Motor neuron (in vitro differentiated cells): Measurements from ENCODE around the gene PSG1. TPM values are rescaled to one million over a fixed set of nuclear protein-coding genes. Genes with fewer than 3 reads are reported as not detected.
"Not testable (repeated sequence)": the region's sequence is repeated elsewhere in the genome, so short reads cannot be mapped to it uniquely, and the experiment has no call there.

Experiments used
- ATAC-seq, 8 experiments: fragments of 200-7000 bp; cut with Tn5 transposase; replicated peaks in 6 of 8; 2 replicates each; pipeline ENCODE4 v1.8.0; 2021; ENCODE audit warnings: mild to moderate bottlenecking in 8 of 8, moderate library complexity in 8 of 8
- H3K27ac ChIP-seq, 2 donors: fragments of 250-450 bp; sonication (Bioruptor Pico); 2 replicates each; pipeline ENCODE4 v1.9.0; 2021; ENCODE audit warnings: antibody characterized with exemption in 2 of 2, mild to moderate bottlenecking in 2 of 2, moderate library complexity in 1 of 2
- H3K4me1 ChIP-seq, 2 donors: fragments of 250-450 bp; sonication (Bioruptor Pico); replicated peaks in 1 of 2; 2 replicates each; pipeline ENCODE4 v1.6.1; 2021; ENCODE audit warnings: antibody characterized with exemption in 2 of 2, mild to moderate bottlenecking in 2 of 2, moderate library complexity in 1 of 2
- H3K4me3 ChIP-seq, 5 donors: fragments of 250-450 bp; sonication (Bioruptor Pico); 2 replicates each; pipeline ENCODE4 v1.9.0; 2021; ENCODE audit warnings: antibody characterized with exemption in 5 of 5, mild to moderate bottlenecking in 5 of 5, moderate library complexity in 4 of 5
- WGBS, 10 experiments: fragments of 450-650 bp; shearing (Covaris generic); methylation state at CpG; one replicate each; pipeline ENCODE4 v1.0.0; 2022; 5-methylcytosine and 5-hydroxymethylcytosine counted together
- in situ Hi-C, 9 experiments: fragments of 400-800 bp; cut with MboI; loops; one replicate each; pipeline ENCODE4 v1.15.0; 2021; ENCODE audit warnings: low sequenced_read_pairs in 9 of 9, low pct_unique_long_range_greater_than_20kb in 2 of 9; ENCODE audit not compliant: unreplicated experiment in 9 of 9
- total RNA-seq, 8 experiments: library from RNA; unstranded; fragments of 300-600 nt; gene quantifications; 2 replicates each; pipeline versions ENCODE4 v1.2.3 to v1.2.4, GENCODE V29; 2022

Gene PSG1
- total RNA-seq: under 1 TPM in 6 of 8 experiments, not detected in 2; 0.14 to 0.76 (median 0.28) TPM

- Histone ChIP-seq H3K27ac (no peak within 1 kb of the TSS), H3K4me3 (no peak within 1 kb of the TSS), H3K4me1 (no peaks in the 10 kb centered on the region)
- no peak for ATAC-seq
- in situ Hi-C loops: no loop called here
- 0 to 100% (median 93%) methylated on average over 1 to 2 of the region's 2 CpGs; no CpG with 5 or more reads in 7 of the 10 experiments for WGBS, 10 experiments
Measured at GRCh38 chr19:42879613-42880012, at the start of gene PSG1. Gene PSG1 (minus strand): TSS chr19:42879713. CDS start chr19:42879581, 132 bp downstream.

DNA sequence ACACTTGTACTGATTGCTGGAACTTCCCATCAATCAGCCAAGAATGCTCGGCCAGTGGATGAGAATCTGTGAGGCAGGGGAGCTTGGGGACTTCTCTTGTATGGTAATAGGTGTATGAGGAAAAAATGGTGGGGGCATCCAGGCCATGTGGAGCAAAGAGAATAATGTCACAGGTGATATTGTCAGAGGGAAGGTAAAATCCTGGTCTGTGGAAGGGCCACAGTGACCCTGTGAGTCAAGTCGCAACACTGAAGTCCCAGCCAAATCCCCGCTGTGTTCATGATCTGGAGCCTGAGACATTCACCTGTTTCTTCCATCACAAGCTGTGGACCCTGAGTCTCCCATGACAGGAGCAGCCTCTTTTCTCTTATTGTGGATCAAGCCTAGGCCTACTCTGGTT lies 49.4 kb upstream of the PSG1 start:
- in situ Hi-C loops: no loop called here
- no peaks in the 10 kb centered on the region for H3K4me1 ChIP-seq
- no peak overlapping the region for H3K27ac ChIP-seq
- 34 to 100% (median 65%) methylated on average over 1 to 3 of the region's 3 CpGs; no CpG with 5 or more reads in 6 of the 10 experiments for WGBS, 10 experiments
- ATAC-seq: no peak
- no peak overlapping the region for H3K4me3 ChIP-seq

DNA sequence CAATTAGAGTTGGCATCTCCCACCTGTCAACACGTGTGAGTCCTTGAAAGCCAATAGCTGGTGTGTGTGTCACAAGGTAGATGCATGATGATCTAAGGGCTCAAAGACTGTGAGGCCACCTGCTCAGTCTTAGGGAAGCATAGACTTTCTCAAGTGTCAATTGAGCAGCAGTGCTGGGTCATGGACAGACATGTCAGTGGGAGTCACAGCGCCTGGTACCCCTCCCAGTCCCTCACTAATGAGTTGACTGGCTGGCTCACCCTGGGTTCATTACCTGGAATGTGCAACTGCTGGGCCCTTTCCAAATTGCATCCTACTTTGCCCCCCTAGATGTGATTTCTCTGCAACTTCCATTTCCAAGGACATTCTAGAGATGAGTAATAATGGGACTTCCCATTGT lies 47.3 kb upstream of the PSG1 start:
- in situ Hi-C loops: no loop called here
- Histone ChIP-seq H3K4me1 (no peaks in the 10 kb centered on the region), H3K4me3 (no peak overlapping the region), H3K27ac (no peak overlapping the region)
- no peak for ATAC-seq
- 0 to 40% (median 0%) methylated on average over 1 to 2 of the region's 2 CpGs; no CpG with 5 or more reads in 7 of the 10 experiments for WGBS, 10 experiments

DNA sequence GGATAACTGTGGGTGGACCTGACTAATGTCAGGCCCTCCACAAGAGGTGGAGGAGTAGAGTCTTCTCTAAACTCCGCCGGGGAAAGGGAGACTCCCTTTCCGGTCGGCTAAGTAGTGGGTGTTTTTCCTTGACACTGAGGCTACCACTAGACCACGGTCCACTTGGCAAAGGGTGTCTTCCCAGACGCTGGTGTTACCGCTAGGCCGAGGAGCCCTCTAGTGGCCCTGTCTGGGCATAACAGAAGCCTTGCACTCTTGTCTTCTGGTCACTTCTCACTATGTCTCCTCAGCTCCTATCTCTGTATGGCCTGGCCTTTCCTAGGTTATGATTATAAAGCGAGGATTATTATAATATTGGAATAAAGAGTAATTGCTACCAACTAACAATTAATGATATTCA lies 43.6 kb upstream of the PSG1 start:
- H3K4me3 ChIP-seq, ATAC-seq, H3K4me1 ChIP-seq, in situ Hi-C loops, H3K27ac ChIP-seq: not testable (repeated sequence)
- WGBS, 10 experiments: 0 to 80% (median 10%) methylated on average over 1 to 8 of the region's 9 CpGs; no CpG with 5 or more reads in 4 of the 10 experiments

- ATAC-seq, in situ Hi-C loops, H3K4me1 ChIP-seq, H3K27ac ChIP-seq, H3K4me3 ChIP-seq: not testable (repeated sequence)
Measured at GRCh38 chr19:42920971-42921370, 41.5 kb upstream of the PSG1 start.

DNA sequence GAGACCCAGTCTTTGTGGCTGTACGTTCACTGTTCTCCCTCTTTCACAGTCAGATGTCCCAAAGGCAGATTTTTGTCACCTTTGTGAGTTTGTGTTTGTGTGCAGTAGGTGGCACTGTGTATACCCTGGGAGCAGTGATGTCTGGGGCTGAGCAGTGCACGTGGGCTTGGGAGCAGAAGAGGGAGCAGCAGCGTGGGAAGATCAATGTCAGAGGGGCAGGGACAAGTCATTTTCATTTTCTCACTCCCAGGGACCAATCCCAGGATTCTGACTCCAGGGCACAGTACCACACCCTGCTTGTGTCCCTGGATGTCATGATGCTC lies 40.2 kb upstream of the PSG1 start:
- WGBS, 10 experiments: 0% methylated on average over 1 of the region's 3 CpGs; no CpG with 5 or more reads in 8 of the 10 experiments
- ATAC-seq: no peak
- in situ Hi-C loops: no loop called here
- Histone ChIP-seq H3K4me3 (no peak overlapping the region), H3K4me1 (no peaks in the 10 kb centered on the region), H3K27ac (no peak overlapping the region)

GRCh38 chr19:42919070-42919756 lies 39.7 kb upstream of the PSG1 start:
- ATAC-seq, in situ Hi-C loops: not testable (repeated sequence)

GRCh38 chr19:42918377-42919069 lies 39.0 kb upstream of the PSG1 start:
- H3K4me1 ChIP-seq, ATAC-seq, in situ Hi-C loops, H3K27ac ChIP-seq, H3K4me3 ChIP-seq: not testable (repeated sequence)
- WGBS, 10 experiments: 27 to 100% (median 85%) methylated on average over 1 to 3 of the region's 15 CpGs; no CpG with 5 or more reads in 2 of the 10 experiments

More at GRCh38 chr19:42919070-42919756, 39.7 kb upstream of the PSG1 start:
- H3K4me3 ChIP-seq, H3K27ac ChIP-seq, H3K4me1 ChIP-seq: not testable (repeated sequence)
- 0 to 80% (median 55%) methylated on average over 1 to 4 of the region's 26 CpGs; no CpG with 5 or more reads in 3 of the 10 experiments for WGBS, 10 experiments

GRCh38 chr19:42917634-42918033 lies 38.1 kb upstream of the PSG1 start, which contains the start of gene PSG6:
Gene PSG6 (minus strand): TSS chr19:42917894. CDS start chr19:42917792, 102 bp downstream.
- in situ Hi-C loops, H3K4me3 ChIP-seq: not testable (repeated sequence)
- no CpG with 5 or more reads among the region's 1 CpG for WGBS, 10 experiments

GRCh38 chr19:42916931-42917330 lies 37.4 kb upstream of the PSG1 start:
- ATAC-seq, H3K4me3 ChIP-seq, in situ Hi-C loops, H3K4me1 ChIP-seq, H3K27ac ChIP-seq: not testable (repeated sequence)
- 20 to 100% (median 52%) methylated on average over 1 of the region's 1 CpG; no CpG with 5 or more reads in 2 of the 10 experiments for WGBS, 10 experiments

More at GRCh38 chr19:42917634-42918033, 38.1 kb upstream of the PSG1 start, which contains the start of gene PSG6:
- not testable (repeated sequence) for H3K27ac ChIP-seq, H3K4me1 ChIP-seq, ATAC-seq

GRCh38 chr19:42913516-42913915 lies 34.0 kb upstream of the PSG1 start:
- H3K4me1 ChIP-seq, ATAC-seq, H3K4me3 ChIP-seq, in situ Hi-C loops, H3K27ac ChIP-seq: not testable (repeated sequence)
- WGBS, 10 experiments: 17 to 100% (median 55%) methylated on average over 1 to 5 of the region's 5 CpGs; no CpG with 5 or more reads in 2 of the 10 experiments

DNA sequence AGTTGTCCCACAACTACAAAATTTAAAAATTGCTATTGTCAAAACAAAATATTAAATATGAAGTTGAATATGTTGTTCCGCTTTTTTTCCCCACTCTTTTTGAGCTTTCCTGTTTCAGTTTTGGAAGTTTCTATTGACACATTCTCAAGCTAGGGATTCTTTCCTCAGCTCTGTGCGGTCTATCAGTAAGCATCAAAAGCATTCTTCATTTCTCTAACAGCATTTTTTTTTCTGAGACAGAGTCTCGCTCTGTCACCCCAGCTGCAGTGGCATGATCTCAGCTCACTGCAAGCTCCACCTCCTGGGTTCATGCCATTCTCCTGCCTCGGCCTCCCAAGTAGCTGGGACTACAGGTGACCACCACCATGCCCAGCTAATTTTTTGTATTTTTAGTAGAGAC lies 33.4 kb upstream of the PSG1 start:
- H3K27ac ChIP-seq, H3K4me1 ChIP-seq, H3K4me3 ChIP-seq, ATAC-seq, in situ Hi-C loops: not testable (repeated sequence)
- WGBS, 10 experiments: 27 to 100% (median 72%) methylated on average over 1 to 4 of the region's 4 CpGs; no CpG with 5 or more reads in 2 of the 10 experiments

GRCh38 chr19:42911731-42912130 lies 32.2 kb upstream of the PSG1 start:
- H3K27ac ChIP-seq, in situ Hi-C loops, ATAC-seq, H3K4me1 ChIP-seq, H3K4me3 ChIP-seq: not testable (repeated sequence)
- WGBS, 10 experiments: 0 to 80% (median 46%) methylated on average over 1 to 3 of the region's 5 CpGs; no CpG with 5 or more reads in 6 of the 10 experiments
